Hematopoietic multipotent progenitor cell treated with erythropoietin and hydrocortisone succinate and interleukin-3 and kit ligand, for 6 days (in vitro differentiated cells): ENCODE results near the gene OR2H2.

Experiments used
- DNase-seq: peaks from one replicate; pipeline ENCODE4 v3.0.0-alpha.2; 2015

OR2H2 gene

GRCh38 chr6:29593199-29593855 is 8.4 kb downstream of the OR2H2 start:
- peak; percentile 18 for DNase-seq

DNA sequence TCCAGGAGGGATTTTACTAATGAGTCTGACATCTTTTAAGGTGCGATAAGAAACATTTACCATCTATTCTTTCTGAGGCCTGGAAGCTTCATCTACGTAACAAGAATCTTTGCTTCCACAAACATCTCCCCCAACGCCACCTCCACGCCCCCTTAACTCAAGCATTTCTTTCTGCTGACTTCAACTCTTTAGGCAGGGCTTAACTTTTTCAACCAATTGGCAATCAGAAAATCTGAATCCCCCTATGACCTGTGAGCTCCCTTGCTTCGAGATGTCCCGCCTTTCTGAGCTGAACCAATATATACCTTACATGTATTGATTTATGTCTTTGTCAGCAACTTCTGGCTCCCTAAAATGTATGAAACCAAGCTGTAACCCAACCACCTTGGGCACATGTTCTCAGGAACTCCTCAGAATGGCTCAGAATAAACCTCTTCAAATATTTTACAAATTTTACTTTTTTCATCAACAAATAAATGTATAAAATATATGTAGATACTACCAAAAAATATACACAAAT is 11.5 kb downstream of the OR2H2 start:
- no peak for DNase-seq

DNA sequence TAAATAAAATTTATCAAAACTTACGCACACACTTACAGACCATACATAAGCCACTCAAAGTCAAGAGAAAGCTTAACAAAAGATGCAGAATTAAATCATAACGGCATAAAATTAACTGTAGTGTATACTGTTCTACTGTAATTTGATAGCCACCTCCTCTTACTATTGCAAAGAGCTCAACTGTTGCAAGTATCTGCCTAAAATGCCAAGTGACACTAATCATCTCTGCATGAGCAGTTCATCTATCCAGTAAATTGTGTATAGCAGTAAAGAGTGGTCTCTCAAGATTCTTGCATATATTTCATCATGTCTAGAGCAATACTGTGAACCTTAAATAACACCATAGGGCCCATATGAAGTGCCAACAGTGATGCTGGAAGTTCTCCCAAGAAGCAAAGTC is 12.3 kb downstream of the OR2H2 start:
- no peak for DNase-seq

GRCh38 chr6:29598172-29598747 is 13.3 kb downstream of the OR2H2 start:
- DNase-seq = no peak

DNA sequence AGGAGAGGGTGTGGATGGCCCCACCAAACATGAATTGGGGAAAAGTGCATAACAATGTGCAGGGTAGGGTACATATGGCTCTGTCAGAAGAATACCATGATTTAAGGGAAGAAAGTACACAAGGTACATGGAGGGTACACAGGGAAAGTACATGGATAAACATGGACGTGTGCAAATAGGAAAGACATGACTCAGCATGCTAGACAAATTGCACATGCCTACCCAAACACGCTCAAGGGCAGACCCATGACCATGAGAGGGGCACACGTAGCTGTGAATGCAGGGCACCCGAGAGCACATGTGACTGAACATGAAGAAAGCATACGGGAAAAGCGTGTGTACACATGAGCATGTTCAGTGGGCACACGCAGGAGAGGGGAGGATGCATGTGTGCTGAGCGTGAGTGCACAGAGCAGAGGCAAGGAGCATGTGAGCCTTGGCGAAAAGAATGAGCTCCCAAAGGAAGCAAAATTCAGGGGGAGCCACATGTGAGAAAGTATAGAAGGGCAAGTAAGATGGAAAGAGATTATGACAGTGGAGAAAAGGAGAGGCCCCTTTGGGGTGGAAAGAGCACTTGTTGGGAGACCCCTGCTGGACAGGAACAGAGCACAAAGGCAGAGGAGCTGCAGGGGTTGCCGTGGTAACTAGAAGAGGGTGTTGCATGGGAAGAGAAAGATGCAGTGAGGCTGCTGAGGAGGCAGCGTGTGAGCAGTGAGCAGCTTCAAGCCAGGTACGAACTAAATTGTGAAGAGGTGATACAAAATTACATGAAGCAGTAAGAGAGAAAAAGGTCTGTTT is 17.8 kb downstream of the OR2H2 start:
- peak; percentile 68 for DNase-seq

DNA sequence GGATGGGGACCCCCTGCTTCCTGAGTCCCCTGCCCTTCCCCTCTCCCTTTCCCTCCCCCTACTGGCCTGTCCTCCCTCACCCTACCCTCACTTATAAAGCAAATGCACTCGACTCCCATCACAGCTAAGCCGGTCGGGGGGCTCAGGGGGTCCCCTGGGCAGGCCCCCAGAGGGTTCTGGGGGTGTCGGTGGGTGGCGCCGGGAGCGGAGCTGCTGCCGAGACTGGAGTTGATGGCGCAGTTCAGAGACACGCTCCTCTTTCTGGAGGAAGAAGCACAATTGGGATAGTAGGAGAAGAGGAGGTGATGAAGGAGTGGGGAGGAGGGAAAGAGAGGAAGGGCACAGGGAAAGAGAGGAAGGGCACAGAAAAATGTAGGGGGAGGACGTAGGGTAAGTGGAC is 18.5 kb downstream of the OR2H2 start:
- no peak for DNase-seq

- no peak for DNase-seq
Observed at GRCh38 chr6:29603930-29604329, 19.0 kb downstream of the OR2H2 start.

GRCh38 chr6:29608131-29608530 is 23.2 kb downstream of the OR2H2 start:
- no peak for DNase-seq

DNA sequence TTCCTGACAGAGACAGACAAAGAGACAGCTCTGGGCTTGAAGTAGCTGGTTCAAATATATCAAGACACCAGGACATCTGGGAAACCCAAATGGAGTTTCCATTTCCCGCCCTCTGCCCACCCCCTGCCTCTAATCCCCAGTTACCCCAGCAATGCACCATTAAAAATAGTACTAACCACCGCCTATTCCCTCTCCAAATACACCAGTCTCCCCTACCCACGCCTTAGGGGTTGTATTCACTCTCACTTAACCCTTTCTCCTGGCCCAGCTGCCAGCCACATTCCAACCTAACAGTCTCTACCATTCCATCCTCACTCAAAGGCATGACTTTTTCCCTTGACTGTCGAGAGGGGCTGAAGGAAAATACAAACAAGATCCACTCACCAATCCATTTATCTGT is 25.6 kb downstream of the OR2H2 start:
- DNase-seq = no peak

DNA sequence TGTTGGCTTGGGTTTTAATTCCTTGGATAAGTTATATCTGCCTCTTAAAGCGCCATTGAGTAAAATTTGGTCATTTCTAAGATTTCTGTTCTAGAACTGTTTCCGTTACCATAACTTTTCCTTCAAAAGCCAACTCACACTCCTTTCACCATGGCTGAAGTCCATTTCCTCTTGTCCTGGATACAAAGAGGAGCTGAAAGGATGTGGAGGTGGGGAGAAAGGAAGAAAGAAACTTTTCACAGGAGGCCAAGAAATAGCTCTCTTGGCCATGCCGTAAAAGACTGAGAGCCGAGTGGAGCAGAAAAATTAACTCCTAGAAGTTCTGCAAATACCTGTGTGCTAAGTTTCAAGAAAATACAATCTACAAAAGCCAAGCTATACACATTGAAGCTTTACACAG is 26.5 kb downstream of the OR2H2 start:
- no peak for DNase-seq

- peak; percentile 29 for DNase-seq
Observed at GRCh38 chr6:29617782-29618554, 33.0 kb downstream of the OR2H2 start.

GRCh38 chr6:29619578-29620160 is 34.7 kb downstream of the OR2H2 start:
- DNase-seq = peak; percentile 19

DNA sequence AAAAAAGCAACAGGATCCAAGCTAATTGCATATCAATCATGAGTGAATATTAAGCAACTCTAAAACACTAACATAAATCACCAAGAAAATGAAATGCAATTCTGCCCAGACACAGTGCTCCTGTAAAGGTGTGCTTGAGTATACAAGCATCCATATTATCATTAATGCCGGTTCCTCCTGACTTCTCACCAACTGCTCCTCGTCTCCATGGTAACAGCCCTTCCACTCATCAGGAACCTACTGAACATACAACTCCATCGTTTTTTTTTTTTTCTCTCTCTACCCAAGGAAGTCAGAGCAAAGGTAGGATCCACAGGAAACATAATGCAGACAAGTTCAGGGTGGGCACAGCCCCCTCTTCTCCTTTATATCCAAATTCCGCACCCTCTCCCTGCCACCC is 35.7 kb downstream of the OR2H2 start:
- DNase-seq = no peak

DNA sequence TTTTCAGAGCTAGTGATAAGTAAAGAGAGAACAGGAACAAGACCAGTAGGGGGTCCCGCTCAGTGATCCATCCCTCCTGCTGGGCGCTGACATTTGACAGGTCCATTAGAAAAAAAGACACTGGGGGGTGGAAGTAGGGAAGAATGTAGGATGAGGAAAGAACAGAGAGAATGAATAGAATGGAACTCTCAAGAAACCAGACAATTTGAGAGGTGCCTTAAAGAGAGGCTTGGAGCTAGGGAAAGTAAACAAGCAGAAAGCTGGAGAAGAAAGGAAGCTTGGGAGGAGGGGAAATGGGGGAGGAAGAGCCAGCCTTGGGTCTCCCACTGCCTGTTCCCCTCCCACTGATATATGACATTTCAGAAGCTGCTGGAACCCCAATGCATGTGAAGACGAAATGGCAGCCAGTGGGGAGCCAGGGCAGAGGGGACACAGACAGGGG is 39.6 kb downstream of the OR2H2 start:
- DNase-seq = no peak

DNA sequence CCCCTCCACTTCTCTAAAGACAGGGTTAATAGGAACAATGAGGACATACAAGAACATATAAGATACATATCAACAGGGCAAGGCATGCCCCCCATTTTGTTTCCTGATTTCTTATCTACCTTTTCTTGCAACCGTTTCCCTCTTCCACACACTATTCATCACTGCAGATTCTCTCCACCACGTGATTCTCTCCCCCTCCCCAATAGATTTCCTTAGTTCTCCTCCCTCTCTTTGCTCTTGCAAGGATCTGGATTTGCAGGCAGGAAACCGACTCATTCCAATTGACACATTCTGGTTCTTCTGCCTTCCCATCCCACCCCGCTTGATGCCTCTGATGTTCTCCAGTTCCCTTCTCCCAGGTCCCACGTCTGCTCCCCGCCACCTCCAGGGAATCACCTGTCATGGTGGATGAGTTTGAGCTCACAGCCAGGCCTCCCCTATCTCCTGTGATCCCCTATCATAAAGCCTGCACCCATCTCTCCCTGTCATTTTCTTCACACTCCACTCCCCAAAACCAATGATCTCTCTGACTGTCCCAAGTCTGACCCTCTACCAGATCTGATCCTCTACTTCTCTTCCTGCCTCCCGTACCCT is 40.5 kb downstream of the OR2H2 start:
- DNase-seq = no peak

GRCh38 chr6:29626948-29627754 is 42.2 kb downstream of the OR2H2 start:
- no peak for DNase-seq

DNA sequence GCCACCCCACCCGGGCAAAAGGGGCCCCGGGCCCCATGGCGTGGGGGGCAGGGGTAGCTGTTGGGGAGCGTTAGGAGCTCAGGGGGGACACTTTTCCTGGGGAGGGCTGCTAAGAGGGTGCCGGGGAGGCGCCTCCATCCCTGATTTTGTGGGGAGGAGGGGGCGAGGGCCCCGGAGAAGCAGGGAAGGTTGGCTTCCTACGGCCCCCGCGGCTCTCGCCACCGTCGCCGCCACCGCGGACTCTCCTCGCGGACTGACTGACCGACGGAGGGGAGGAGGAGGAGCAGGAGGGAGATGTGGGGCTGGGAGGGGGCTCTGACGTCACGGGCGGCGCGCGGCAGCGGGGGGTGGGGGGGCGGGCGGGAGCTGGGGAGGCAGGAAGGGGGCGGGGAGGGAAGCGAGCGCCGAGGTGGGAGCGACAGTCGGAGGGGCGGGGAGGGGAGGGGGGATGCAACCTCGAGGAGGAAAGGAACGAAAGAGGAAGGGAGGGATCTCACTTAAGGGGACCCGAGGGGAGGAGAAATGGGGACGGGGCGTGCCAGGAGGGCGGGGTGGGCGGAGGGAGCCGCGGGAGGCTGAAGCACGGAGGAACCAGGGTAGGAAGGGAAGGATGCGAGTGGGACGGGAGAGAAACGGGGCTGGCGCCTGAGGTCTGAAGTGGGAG is 43.0 kb downstream of the OR2H2 start:
- DNase-seq = peak; percentile 20

DNA sequence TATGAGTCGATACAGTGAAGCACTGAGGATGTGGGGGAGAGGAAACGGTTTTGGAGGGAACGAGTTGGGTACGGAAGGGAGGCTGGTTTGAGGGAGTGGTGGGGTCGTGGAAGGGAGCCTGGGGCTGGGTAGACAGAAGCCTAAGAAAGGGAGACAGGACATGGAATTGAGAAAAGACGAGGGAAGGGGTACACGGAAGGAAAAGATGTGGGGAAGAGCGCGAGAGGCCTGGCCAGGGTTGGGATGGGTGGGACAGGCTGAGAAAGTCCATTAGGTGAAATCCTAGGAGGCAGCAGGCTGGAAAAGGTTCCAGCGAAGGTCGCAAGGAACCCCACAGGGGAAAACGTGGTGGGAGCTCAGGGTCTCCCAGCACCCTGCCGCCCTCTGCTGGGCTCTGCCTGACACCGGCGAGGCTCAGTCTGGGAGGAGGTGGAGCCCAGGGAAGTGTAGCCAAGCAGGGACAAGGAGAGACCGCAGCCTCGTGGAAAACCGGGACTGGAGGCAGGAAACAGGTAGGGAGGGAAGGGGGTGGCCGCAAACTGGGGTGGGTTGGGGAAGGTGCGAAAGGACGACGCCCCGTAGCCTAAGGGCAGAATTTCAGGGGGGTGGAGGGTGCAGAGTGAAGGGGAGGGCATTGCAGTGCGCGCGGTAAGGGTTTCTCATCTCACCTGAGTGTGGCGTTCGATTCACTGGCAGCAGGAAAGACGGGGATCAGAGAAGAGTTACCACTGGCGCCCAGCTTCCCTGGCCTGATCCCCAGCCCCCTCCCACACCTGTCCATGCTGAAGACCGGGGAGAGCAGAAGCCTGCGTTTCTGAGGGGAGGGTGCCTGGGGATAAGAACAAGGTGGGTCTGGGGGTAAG is 43.7 kb downstream of the OR2H2 start:
- DNase-seq = peak; percentile 75

DNA sequence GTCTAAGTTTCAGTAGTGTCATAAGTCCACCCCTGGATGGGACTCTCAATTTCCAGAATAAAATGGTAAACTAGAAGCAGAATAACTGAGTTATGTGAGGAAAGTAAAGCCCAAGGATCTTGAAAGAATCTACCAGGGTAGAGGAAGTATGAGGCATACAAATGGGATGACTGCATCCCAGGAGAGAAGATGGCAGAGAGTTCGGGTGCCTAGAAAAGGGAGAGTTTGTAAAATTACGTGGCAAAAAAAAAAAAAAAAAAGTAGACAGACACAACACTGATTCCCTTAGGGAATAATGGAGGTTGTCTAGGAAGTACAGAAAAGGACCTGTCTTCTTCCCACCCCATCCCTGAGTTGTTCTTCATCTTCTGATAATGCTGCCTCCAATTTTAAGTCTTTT is 44.6 kb downstream of the OR2H2 start:
- DNase-seq = no peak

GRCh38 chr6:29630315-29630714 is 45.4 kb downstream of the OR2H2 start:
- DNase-seq = no peak
